Fibroblast of skin of left biceps (primary cell): Measurements from ENCODE around the gene TCEANC2.
"Not testable (repeated sequence)": the region's sequence is repeated elsewhere in the genome, so short reads cannot be mapped to it uniquely, and the experiment has no call there.

Experiments used
- DNase-seq, 2 experiments: peaks; one replicate each; pipeline ENCODE4 v3.0.0-alpha.2; 2013; ENCODE audit warnings: low read depth in 2 of 2

Gene TCEANC2

GRCh38 chr1:54027848-54028247 is 25.6 kb upstream of the TCEANC2 start:
- no peak for DNase-seq

- no peak for DNase-seq
These were observed 24.8 kb upstream of the TCEANC2 start for GRCh38 chr1:54028306-54029251.

GRCh38 chr1:54037476-54037875 is 15.9 kb upstream of the TCEANC2 start:
- DNase-seq, result no peak

GRCh38 chr1:54041806-54042205 is 11.6 kb upstream of the TCEANC2 start:
- no peak for DNase-seq

- no peak for DNase-seq
These were observed 7.9 kb upstream of the TCEANC2 start for GRCh38 chr1:54045496-54045895.

- DNase-seq, result no peak
These were observed 6.6 kb upstream of the TCEANC2 start for GRCh38 chr1:54046671-54047383.

- DNase-seq, result no peak
These were observed 5.8 kb upstream of the TCEANC2 start for GRCh38 chr1:54047384-54048305.

- DNase-seq, result not testable (repeated sequence)
These were observed 3.0 kb upstream of the TCEANC2 start for GRCh38 chr1:54050435-54050834.

- no peak for DNase-seq
These were observed 1.4 kb upstream of the TCEANC2 start for GRCh38 chr1:54051933-54052430.

- DNase-seq, result no peak
These were observed 926 bp upstream of the TCEANC2 start for GRCh38 chr1:54052431-54052933.

GRCh38 chr1:54053745-54054437 is 483 bp downstream of the TCEANC2 start:
- DNase-seq, result no peak

- DNase-seq, result no peak
These were observed 986 bp downstream of the TCEANC2 start for GRCh38 chr1:54054438-54054749.

- no peak for DNase-seq
These were observed 10.9 kb downstream of the TCEANC2 start for GRCh38 chr1:54064299-54064698.

- DNase-seq, result no peak
These were observed 16.4 kb downstream of the TCEANC2 start for GRCh38 chr1:54069791-54070170.

GRCh38 chr1:54070171-54070837 is 16.9 kb downstream of the TCEANC2 start:
- peak in 1 of 2 experiments; percentile 45 for DNase-seq

- DNase-seq, result no peak
These were observed 24.0 kb downstream of the TCEANC2 start for GRCh38 chr1:54077359-54077758.

- DNase-seq, result no peak
These were observed 27.2 kb downstream of the TCEANC2 start for GRCh38 chr1:54080598-54081049.

GRCh38 chr1:54081306-54082270 is 28.2 kb downstream of the TCEANC2 start:
- DNase-seq, result no peak

GRCh38 chr1:54084794-54085193 is 31.4 kb downstream of the TCEANC2 start:
- DNase-seq, result no peak
